ENCODE measurements around the gene LRRN2. TPM values are rescaled to one million over a fixed set of nuclear protein-coding genes. Genes with fewer than 3 reads are reported as not detected.

The LRRN2 gene
- total and polyA plus RNA-seq, 9 of the 15 experiments (the other 6 are each of a cell fraction or from before 2014, with no cell fraction given) = 0.05 TPM; not detected in 8

GRCh38 chr1:204630132-204630905, 55.2 kb downstream of the LRRN2 start (continued):
- no peak for TF ChIP-seq FOXP4 (CRISPR knock-in tag; IDR thresholded peaks at IDR 0.05; ENCODE audit: borderline replicate concordance)
- TF ChIP-seq CHAMP1 (IDR thresholded peaks at IDR 0.05) = no peak
- no peak for TF ChIP-seq GTF2E2 (tag; IDR thresholded peaks at IDR 0.05)
- no peak for TF ChIP-seq ZNF583 (CRISPR knock-in tag; IDR thresholded peaks at IDR 0.05)
- TF ChIP-seq NUFIP1 (IDR thresholded peaks at IDR 0.05; ENCODE audit: partially characterized antibody) = no peak
- TF ChIP-seq MEIS2 (IDR thresholded peaks at IDR 0.05; ENCODE audit: partially characterized antibody) = peak; percentile 98
- no peak for TF ChIP-seq MED1 (CRISPR knock-in tag; IDR thresholded peaks at IDR 0.05; ENCODE audit: borderline replicate concordance)
- TF ChIP-seq FOXA3 (CRISPR knock-in tag; conservative IDR thresholded peaks at IDR 0.05 in 1 of 2, IDR thresholded peaks at IDR 0.05 in 1 of 2) = no peak
- no peak for TF ChIP-seq PREB (CRISPR knock-in tag; IDR thresholded peaks at IDR 0.05)
- 0 out of 2 replicates have a peak, but pooled peaks have one; percentile 30 for TF ChIP-seq ZBTB26 (CRISPR knock-in tag; IDR thresholded peaks at IDR 0.05)
- TF ChIP-seq MLX (CRISPR knock-in tag; conservative IDR thresholded peaks at IDR 0.05) = no peak
- 0 out of 2 replicates have a peak, but pooled peaks have one; percentile 63 for TF ChIP-seq RUNX1 (IDR thresholded peaks at IDR 0.05; ENCODE audit: low read depth)
- no peak for TF ChIP-seq ZFPM2 (CRISPR knock-in tag; IDR thresholded peaks at IDR 0.05)
- no peak for TF ChIP-seq ZNF24 (IDR thresholded peaks at IDR 0.05)
- no peak for TF ChIP-seq SNIP1 (IDR thresholded peaks at IDR 0.05; ENCODE audit: low read depth)
- no peak for TF ChIP-seq ESRRB (CRISPR knock-in tag; IDR thresholded peaks at IDR 0.05; ENCODE audit: borderline replicate concordance)
- 0 out of 2 replicates have a peak, but pooled peaks have one; percentile 74 for TF ChIP-seq ELF4 (CRISPR knock-in tag; IDR thresholded peaks at IDR 0.05)
- no peak for TF ChIP-seq ZNF175 (CRISPR knock-in tag; IDR thresholded peaks at IDR 0.05; ENCODE audit: low read depth)
- TF ChIP-seq ZNF239 (CRISPR knock-in tag; IDR thresholded peaks at IDR 0.05) = no peak
- peak; percentile 91; the same call in 1 of the 2 replicates for TF ChIP-seq ESRRA (IDR thresholded peaks at IDR 0.05; ENCODE audit: borderline replicate concordance, low read depth)
- no peak for TF ChIP-seq ZSCAN29 (IDR thresholded peaks at IDR 0.05)

Data from K562 (cell line).